ENCODE measurements around the gene PDP2.

- TF ChIP-seq, protein P1, sequence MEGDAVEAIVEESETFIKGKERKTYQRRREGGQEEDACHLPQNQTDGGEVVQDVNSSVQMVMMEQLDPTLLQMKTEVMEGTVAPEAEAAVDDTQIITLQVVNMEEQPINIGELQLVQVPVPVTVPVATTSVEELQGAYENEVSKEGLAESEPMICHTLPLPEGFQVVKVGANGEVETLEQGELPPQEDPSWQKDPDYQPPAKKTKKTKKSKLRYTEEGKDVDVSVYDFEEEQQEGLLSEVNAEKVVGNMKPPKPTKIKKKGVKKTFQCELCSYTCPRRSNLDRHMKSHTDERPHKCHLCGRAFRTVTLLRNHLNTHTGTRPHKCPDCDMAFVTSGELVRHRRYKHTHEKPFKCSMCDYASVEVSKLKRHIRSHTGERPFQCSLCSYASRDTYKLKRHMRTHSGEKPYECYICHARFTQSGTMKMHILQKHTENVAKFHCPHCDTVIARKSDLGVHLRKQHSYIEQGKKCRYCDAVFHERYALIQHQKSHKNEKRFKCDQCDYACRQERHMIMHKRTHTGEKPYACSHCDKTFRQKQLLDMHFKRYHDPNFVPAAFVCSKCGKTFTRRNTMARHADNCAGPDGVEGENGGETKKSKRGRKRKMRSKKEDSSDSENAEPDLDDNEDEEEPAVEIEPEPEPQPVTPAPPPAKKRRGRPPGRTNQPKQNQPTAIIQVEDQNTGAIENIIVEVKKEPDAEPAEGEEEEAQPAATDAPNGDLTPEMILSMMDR (IDR thresholded peaks at IDR 0.05) = no peak
- no peak for TF ChIP-seq POLR2A (IDR thresholded peaks at IDR 0.05)
Observed at GRCh38 chr16:66930189-66930588, 49.9 kb downstream of the PDP2 start.
